T-cell (primary cell): ENCODE results near the gene RAB14. TPM values are rescaled to one million over a fixed set of nuclear protein-coding genes. Genes with fewer than 3 reads are reported as not detected.

Source experiments
- total RNA-seq, 35 experiments: library from RNA in 6 of 35; stranded (reverse) in 6 of 35; fragments of 120-200 nt in 1 of 35; gene quantifications; one replicate each; pipeline versions ENCODE4 v1.2.1 to v1.2.4 and lab custom pipeline; 2013 to 2026

Gene RAB14
- total RNA-seq, 5 donors from 2014 or later (not counting 1 experiment from before 2014, with no cell fraction given) = 42.4 to 56.6 (median 50.5) TPM

Other genes starting within 250 kb of the RAB14 start
- gene C5, start 151.6 kb downstream of the RAB14 start, total RNA-seq = 1 to 10 TPM in 4 of 5 donors, under 1 TPM in 1; 0.90 to 2.4 (median 1.7) TPM
- 100 to 1,000 TPM in 1 of 5 donors, 10 to 100 TPM in 4; 84.6 to 101 (median 93.7) TPM for gene CNTRL, start 126.9 kb downstream of the RAB14 start, total RNA-seq
- gene GSN, start 66.3 kb upstream of the RAB14 start, total RNA-seq = 1 to 10 TPM; 6.3 to 8.8 (median 8.4) TPM
- gene STOM, start 168.4 kb upstream of the RAB14 start, total RNA-seq = 10 to 100 TPM; 24.2 to 73.9 (median 57.8) TPM